PC-3 (cell line): ENCODE results near the gene CYP8B1. TPM values are rescaled to one million over a fixed set of nuclear protein-coding genes. Genes with fewer than 3 reads are reported as not detected.
A peak's percentile ranks its signal among the peaks of the same experiment; 100 is the strongest.

Experiments used
- ATAC-seq: fragments of 200-7000 bp; cut with Tn5 transposase; 2 replicates; pipeline ENCODE4 v1.9.1; 2020; ENCODE audit warnings: mild to moderate bottlenecking, moderate library complexity
- BruUV-seq: library from RNA; stranded (reverse); fragments of 400-500 nt; replicated peaks from 2 replicates; lab custom pipeline; 2021; lab: Mats Ljungman, UMichigan
- CTCF ChIA-PET: fragments of 300-600 bp; sonication (Branson Sonifier 250); formaldehyde crosslinking; loops from one replicate; lab custom pipeline; 2022; ENCODE audit warnings: antibody characterized with exemption; lab: Charles Lee
- POLR2A ChIA-PET: fragments of 300-600 bp; sonication (Branson Sonifier 250); formaldehyde crosslinking; loops from one replicate; lab custom pipeline; 2022; ENCODE audit warnings: antibody characterized with exemption; ENCODE audit not compliant: unreplicated experiment; lab: Charles Lee
- DNase-seq: peaks from one replicate; pipeline ENCODE4 v3.0.0-alpha.2; 2015
- H2AFZ ChIP-seq: fragments of 300-600 bp; sonication (generic); 2 replicates; pipeline ENCODE4 v1.6.0; 2016; ENCODE audit warnings: antibody characterized with exemption, low read length
- H3F3A ChIP-seq: fragments of 300-600 bp; sonication (generic); one replicate; pipeline ENCODE4 v1.6.0; 2017; ENCODE audit warnings: antibody characterized with exemption, low read length, control low read depth, mild to moderate bottlenecking; ENCODE audit not compliant: unreplicated experiment
- H3K27ac ChIP-seq: fragments of 300-600 bp; sonication (generic); 2 replicates; pipeline ENCODE4 v1.5.1; 2016; ENCODE audit warnings: mild to moderate bottlenecking, low read length
- H3K27me3 ChIP-seq: fragments of 300-600 bp; sonication (generic); 2 replicates; pipeline ENCODE4 v1.6.1; 2016; ENCODE audit warnings: low read length, mixed read lengths
- H3K36me3 ChIP-seq: fragments of 300-600 bp; sonication (generic); 2 replicates; pipeline ENCODE4 v1.6.1; 2016; ENCODE audit warnings: low read depth, mixed run types, low read length, mixed read lengths
- H3K4me1 ChIP-seq: fragments of 300-600 bp; sonication (generic); 2 replicates; pipeline ENCODE4 v1.5.1; 2016; ENCODE audit warnings: low read length; ENCODE audit not compliant: insufficient read depth
- H3K4me2 ChIP-seq: fragments of 300-600 bp; sonication (generic); 2 replicates; pipeline ENCODE4 v1.6.0; 2016; ENCODE audit warnings: low read length
- H3K4me3 ChIP-seq: fragments of 300-600 bp; sonication (generic); 2 replicates; pipeline ENCODE4 v1.5.1; 2016; ENCODE audit warnings: mild to moderate bottlenecking, low read length, mixed read lengths
- H3K79me2 ChIP-seq: fragments of 300-600 bp; sonication (generic); 2 replicates; pipeline ENCODE4 v1.6.1; 2017; ENCODE audit warnings: low read length, mixed read lengths
- H3K9ac ChIP-seq: fragments of 300-600 bp; sonication (generic); 2 replicates; pipeline ENCODE4 v1.6.0; 2016; ENCODE audit warnings: mild to moderate bottlenecking, low read length
- H3K9me2 ChIP-seq: fragments of 300-600 bp; sonication (generic); replicated peaks from 2 replicates; pipeline ENCODE4 v1.6.1; 2016; ENCODE audit warnings: mixed run types, low read length, mixed read lengths
- H3K9me3 ChIP-seq: fragments of 300-600 bp; sonication (generic); 2 replicates; pipeline ENCODE4 v1.6.1; 2016; ENCODE audit warnings: low read length, mixed read lengths
- H4K20me1 ChIP-seq: fragments of 300-600 bp; sonication (generic); 2 replicates; pipeline ENCODE4 v1.6.1; 2016; ENCODE audit warnings: low read length, mixed read lengths
- CTCF ChIP-seq: fragments of 300-600 bp; sonication (generic); conservative IDR thresholded peaks from 2 replicates; pipeline ENCODE4 v1.5.1; 2017; ENCODE audit warnings: antibody characterized with exemption, low read depth, mild to moderate bottlenecking, low read length
- EZH2 ChIP-seq: fragments of 300-600 bp; sonication (generic); IDR thresholded peaks from one replicate; pipeline ENCODE4 v1.6.1; 2017; ENCODE audit warnings: antibody characterized with exemption, mild to moderate bottlenecking, low read length; ENCODE audit not compliant: unreplicated experiment
- EZH2phosphoT487 ChIP-seq: fragments of 300-600 bp; sonication (generic); IDR thresholded peaks from 2 replicates; pipeline ENCODE4 v1.6.1; 2018; ENCODE audit warnings: mild to moderate bottlenecking, antibody characterized with exemption, low read length, borderline replicate concordance
- intact Hi-C: fragments of 100-400 bp; cut with micrococcal nuclease; formaldehyde crosslinking; loops from 2 replicates; pipeline ENCODE4 v1.9.0; 2023
- total RNA-seq: library from RNA; depleted of rRNA; stranded (reverse); fragments of >200 nt; gene quantifications from 2 replicates; pipeline ENCODE4 v1.2.3, GENCODE V29; 2014

The CYP8B1 gene
- total RNA-seq, 1 experiment from 2014 or later, result not detected

- intact Hi-C loops, result no loop called here
- no peaks in the 10 kb centered on the region for H3K9me3 ChIP-seq
- DNase-seq (peak; percentile 19), ATAC-seq (no peak)
- TF ChIP-seq EZH2phosphoT487, result no peak
- no peak for TF ChIP-seq EZH2
- TF ChIP-seq CTCF, result no peak
- no peaks in the 10 kb centered on the region for H3K36me3 ChIP-seq
- H3K9me2 ChIP-seq, result no peaks in the 10 kb centered on the region
- no peaks in the 10 kb centered on the region for H3K27me3 ChIP-seq
- H4K20me1 ChIP-seq, result no peaks in the 10 kb centered on the region
- H3K4me3 ChIP-seq, result no peak overlapping the region
- H3F3A ChIP-seq, result no peaks in the 10 kb centered on the region
- H3K4me2 ChIP-seq, result no peak overlapping the region
- H3K79me2 ChIP-seq, result no peaks in the 10 kb centered on the region
- no TSS peak for BruUV-seq
- no peak overlapping the region for H3K9ac ChIP-seq
- peaks cover 20% of the 10 kb centered on the region for H3K4me1 ChIP-seq
- no peak overlapping the region for H3K27ac ChIP-seq
- ChIA-PET POLR2A (no interaction called here), CTCF (no interaction called here)
- H2AFZ ChIP-seq, result no peak overlapping the region
Measured at GRCh38 chr3:42892169-42892568, 16.5 kb upstream of the CYP8B1 start.

GRCh38 chr3:42891042-42891441 is 15.4 kb upstream of the CYP8B1 start:
- Histone ChIP-seq H3K27me3 (no peaks in the 10 kb centered on the region), H3K27ac (no peak overlapping the region), H3K36me3 (no peaks in the 10 kb centered on the region), H3F3A (no peaks in the 10 kb centered on the region), H2AFZ (no peak overlapping the region), H3K9me2 (no peaks in the 10 kb centered on the region), H3K9ac (no peak overlapping the region), H3K4me1 (peaks cover 26% of the 10 kb centered on the region), H3K4me3 (no peak overlapping the region), H3K4me2 (no peak overlapping the region), H3K9me3 (no peaks in the 10 kb centered on the region), H4K20me1 (no peaks in the 10 kb centered on the region), H3K79me2 (no peaks in the 10 kb centered on the region)
- TF ChIP-seq EZH2phosphoT487, result no peak
- TF ChIP-seq CTCF, result no peak
- TF ChIP-seq EZH2, result no peak
- POLR2A ChIA-PET, result no interaction called here
- CTCF ChIA-PET, result no interaction called here
- ATAC-seq (no peak), DNase-seq (no peak)
- intact Hi-C loops, result no loop called here
- BruUV-seq, result no TSS peak

GRCh38 chr3:42887084-42887483 is 11.4 kb upstream of the CYP8B1 start:
- no peak for TF ChIP-seq EZH2phosphoT487
- TF ChIP-seq CTCF, result no peak
- TF ChIP-seq EZH2, result no peak
- H3K4me3 ChIP-seq, result no peak overlapping the region
- ChIA-PET CTCF (no interaction called here), POLR2A (no interaction called here)
- no peak for DNase-seq
- no peaks in the 10 kb centered on the region for H3K79me2 ChIP-seq
- H3K36me3 ChIP-seq, result no peaks in the 10 kb centered on the region
- H3K9ac ChIP-seq, result no peak overlapping the region
- no peak for ATAC-seq
- H3K9me3 ChIP-seq, result no peaks in the 10 kb centered on the region
- no peaks in the 10 kb centered on the region for H4K20me1 ChIP-seq
- no peaks in the 10 kb centered on the region for H3F3A ChIP-seq
- H3K9me2 ChIP-seq, result no peaks in the 10 kb centered on the region
- no peak overlapping the region for H2AFZ ChIP-seq
- BruUV-seq, result no TSS peak
- intact Hi-C loops, result no loop called here
- no peaks in the 10 kb centered on the region for H3K27me3 ChIP-seq
- H3K4me2 ChIP-seq, result no peak overlapping the region
- H3K27ac ChIP-seq, result no peak overlapping the region
- peaks cover 29% of the 10 kb centered on the region for H3K4me1 ChIP-seq
